ENCODE measurements around the gene CFAP68. TPM values are rescaled to one million over a fixed set of nuclear protein-coding genes. Genes with fewer than 3 reads are reported as not detected.

The CFAP68 gene
- total and polyA plus RNA-seq, 2 of the 13 experiments (the other 11 are each of a cell fraction or from before 2014, with no cell fraction given), result 22.2 to 25.6 TPM

- no peak for TF ChIP-seq SOX13 (IDR thresholded peaks at IDR 0.05)
- TF ChIP-seq SOX13 (CRISPR knock-in tag; conservative IDR thresholded peaks at IDR 0.05 in 1 of 2, IDR thresholded peaks at IDR 0.05 in 1 of 2), result peak in 1 of 2 experiments; percentile 57; a peak in 1 of 4 replicates
- 0 out of 2 replicates have a peak, but pooled peaks have one; percentile 70 for TF ChIP-seq CBX5 (CRISPR knock-in tag; IDR thresholded peaks at IDR 0.05; ENCODE audit: borderline replicate concordance)
- TF ChIP-seq, protein P1, sequence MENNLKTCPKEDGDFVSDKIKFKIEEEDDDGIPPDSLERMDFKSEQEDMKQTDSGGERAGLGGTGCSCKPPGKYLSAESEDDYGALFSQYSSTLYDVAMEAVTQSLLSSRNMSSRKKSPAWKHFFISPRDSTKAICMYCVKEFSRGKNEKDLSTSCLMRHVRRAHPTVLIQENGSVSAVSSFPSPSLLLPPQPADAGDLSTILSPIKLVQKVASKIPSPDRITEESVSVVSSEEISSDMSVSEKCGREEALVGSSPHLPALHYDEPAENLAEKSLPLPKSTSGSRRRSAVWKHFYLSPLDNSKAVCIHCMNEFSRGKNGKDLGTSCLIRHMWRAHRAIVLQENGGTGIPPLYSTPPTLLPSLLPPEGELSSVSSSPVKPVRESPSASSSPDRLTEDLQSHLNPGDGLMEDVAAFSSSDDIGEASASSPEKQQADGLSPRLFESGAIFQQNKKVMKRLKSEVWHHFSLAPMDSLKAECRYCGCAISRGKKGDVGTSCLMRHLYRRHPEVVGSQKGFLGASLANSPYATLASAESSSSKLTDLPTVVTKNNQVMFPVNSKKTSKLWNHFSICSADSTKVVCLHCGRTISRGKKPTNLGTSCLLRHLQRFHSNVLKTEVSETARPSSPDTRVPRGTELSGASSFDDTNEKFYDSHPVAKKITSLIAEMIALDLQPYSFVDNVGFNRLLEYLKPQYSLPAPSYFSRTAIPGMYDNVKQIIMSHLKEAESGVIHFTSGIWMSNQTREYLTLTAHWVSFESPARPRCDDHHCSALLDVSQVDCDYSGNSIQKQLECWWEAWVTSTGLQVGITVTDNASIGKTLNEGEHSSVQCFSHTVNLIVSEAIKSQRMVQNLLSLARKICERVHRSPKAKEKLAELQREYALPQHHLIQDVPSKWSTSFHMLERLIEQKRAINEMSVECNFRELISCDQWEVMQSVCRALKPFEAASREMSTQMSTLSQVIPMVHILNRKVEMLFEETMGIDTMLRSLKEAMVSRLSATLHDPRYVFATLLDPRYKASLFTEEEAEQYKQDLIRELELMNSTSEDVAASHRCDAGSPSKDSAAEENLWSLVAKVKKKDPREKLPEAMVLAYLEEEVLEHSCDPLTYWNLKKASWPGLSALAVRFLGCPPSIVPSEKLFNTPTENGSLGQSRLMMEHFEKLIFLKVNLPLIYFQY (CRISPR knock-in tag; IDR thresholded peaks at IDR 0.05; ENCODE audit: borderline replicate concordance), result no peak
- TF ChIP-seq CHD2 (IDR thresholded peaks at IDR 0.05; ENCODE audit: low read depth, low read length), result no peak
- TF ChIP-seq MTA3 (CRISPR knock-in tag; IDR thresholded peaks at IDR 0.05), result no peak
- peak; percentile 75 for TF ChIP-seq RFX5 (IDR thresholded peaks at IDR 0.05; ENCODE audit: low read depth, low read length)
- no peak for TF ChIP-seq WIZ (CRISPR knock-in tag; IDR thresholded peaks at IDR 0.05)
- TF ChIP-seq ZSCAN20 (CRISPR knock-in tag; IDR thresholded peaks at IDR 0.05; ENCODE audit: borderline replicate concordance), result no peak
- TF ChIP-seq, protein P2, sequence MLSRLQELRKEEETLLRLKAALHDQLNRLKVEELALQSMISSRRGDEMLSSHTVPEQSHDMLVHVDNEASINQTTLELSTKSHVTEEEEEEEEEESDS (CRISPR knock-in tag; IDR thresholded peaks at IDR 0.05; ENCODE audit: borderline replicate concordance), result no peak
- TF ChIP-seq SSRP1 (CRISPR knock-in tag; IDR thresholded peaks at IDR 0.05), result no peak
- TF ChIP-seq ISX (CRISPR knock-in tag; conservative IDR thresholded peaks at IDR 0.05), result no peak
- TF ChIP-seq, protein P3, sequence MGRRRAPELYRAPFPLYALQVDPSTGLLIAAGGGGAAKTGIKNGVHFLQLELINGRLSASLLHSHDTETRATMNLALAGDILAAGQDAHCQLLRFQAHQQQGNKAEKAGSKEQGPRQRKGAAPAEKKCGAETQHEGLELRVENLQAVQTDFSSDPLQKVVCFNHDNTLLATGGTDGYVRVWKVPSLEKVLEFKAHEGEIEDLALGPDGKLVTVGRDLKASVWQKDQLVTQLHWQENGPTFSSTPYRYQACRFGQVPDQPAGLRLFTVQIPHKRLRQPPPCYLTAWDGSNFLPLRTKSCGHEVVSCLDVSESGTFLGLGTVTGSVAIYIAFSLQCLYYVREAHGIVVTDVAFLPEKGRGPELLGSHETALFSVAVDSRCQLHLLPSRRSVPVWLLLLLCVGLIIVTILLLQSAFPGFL (CRISPR knock-in tag; IDR thresholded peaks at IDR 0.05), result no peak
- 0 out of 2 replicates have a peak, but pooled peaks have one; percentile 25 for TF ChIP-seq ZNF547 (CRISPR knock-in tag; IDR thresholded peaks at IDR 0.05)
- TF ChIP-seq, protein P4, sequence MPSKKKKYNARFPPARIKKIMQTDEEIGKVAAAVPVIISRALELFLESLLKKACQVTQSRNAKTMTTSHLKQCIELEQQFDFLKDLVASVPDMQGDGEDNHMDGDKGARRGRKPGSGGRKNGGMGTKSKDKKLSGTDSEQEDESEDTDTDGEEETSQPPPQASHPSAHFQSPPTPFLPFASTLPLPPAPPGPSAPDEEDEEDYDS (CRISPR knock-in tag; IDR thresholded peaks at IDR 0.05), result peak; percentile 80
- TF ChIP-seq ZNF34 (CRISPR knock-in tag; IDR thresholded peaks at IDR 0.05; ENCODE audit: borderline replicate concordance), result 0 out of 2 replicates have a peak, but pooled peaks have one; percentile 50
- TF ChIP-seq HNF4G (IDR thresholded peaks at IDR 0.05; ENCODE audit: borderline replicate concordance, low read depth, low read length), result no peak
- TF ChIP-seq HNF4G (CRISPR knock-in tag; IDR thresholded peaks at IDR 0.05; ENCODE audit: borderline replicate concordance, low read depth), result peak; percentile 30; the same call in 1 of the 2 replicates
- TF ChIP-seq, protein P5, sequence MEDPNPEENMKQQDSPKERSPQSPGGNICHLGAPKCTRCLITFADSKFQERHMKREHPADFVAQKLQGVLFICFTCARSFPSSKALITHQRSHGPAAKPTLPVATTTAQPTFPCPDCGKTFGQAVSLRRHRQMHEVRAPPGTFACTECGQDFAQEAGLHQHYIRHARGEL (CRISPR knock-in tag; IDR thresholded peaks at IDR 0.05), result no peak
- no peak for TF ChIP-seq TAF15 (IDR thresholded peaks at IDR 0.05; ENCODE audit: low read depth, low read length, poor library complexity, severe bottlenecking)
- TF ChIP-seq ZNF709 (CRISPR knock-in tag; IDR thresholded peaks at IDR 0.05), result no peak
- no peak for TF ChIP-seq ZNF234 (CRISPR knock-in tag; conservative IDR thresholded peaks at IDR 0.05)
- peak; percentile 22; the same call in 1 of the 2 replicates for TF ChIP-seq NRL (CRISPR knock-in tag; IDR thresholded peaks at IDR 0.05; ENCODE audit: borderline replicate concordance)
These were observed at the start of gene CFAP68, which contains the start of gene FDXACB1 (continued) for GRCh38 chr11:111878849-111879636.
